ENCODE data around the gene FSHR.

Gene FSHR

GRCh38 chr2:48915227-48915626, 239.1 kb downstream of the FSHR start:
- DNase-seq (ENCODE audit: low spot score) (no peak), ATAC-seq (ENCODE audit: low read depth) (no peak)
- Histone ChIP-seq H3K27ac (ENCODE audit: poor library complexity, severe bottlenecking) (no peak overlapping the region), H3K4me1 (ENCODE audit: insufficient read depth, poor library complexity, severe bottlenecking) (no peaks in the 10 kb centered on the region), H3K9me3 (ENCODE audit: severe bottlenecking) (no peaks in the 10 kb centered on the region), H3K27me3 (ENCODE audit: insufficient read depth, poor library complexity, severe bottlenecking) (no peaks in the 10 kb centered on the region), H3K4me3 (ENCODE audit: severe bottlenecking) (no peak overlapping the region), H3K36me3 (ENCODE audit: low read depth) (no peaks in the 10 kb centered on the region)
- TF ChIP-seq CTCF (IDR thresholded peaks at IDR 0.05; ENCODE audit: poor library complexity, severe bottlenecking), result no peak

- ATAC-seq (ENCODE audit: low read depth), result no peak
- Histone ChIP-seq H3K27me3 (ENCODE audit: insufficient read depth, poor library complexity, severe bottlenecking) (no peaks in the 10 kb centered on the region), H3K27ac (ENCODE audit: poor library complexity, severe bottlenecking) (no peak overlapping the region)
Observed at GRCh38 chr2:48914477-48915089, 239.7 kb downstream of the FSHR start.

More at GRCh38 chr2:48914477-48915089, 239.7 kb downstream of the FSHR start:
- DNase-seq (ENCODE audit: low spot score), result no peak
- no peak overlapping the region for H3K4me3 ChIP-seq (ENCODE audit: severe bottlenecking)
- no peak for TF ChIP-seq CTCF (IDR thresholded peaks at IDR 0.05; ENCODE audit: poor library complexity, severe bottlenecking)
- H3K36me3 ChIP-seq (ENCODE audit: low read depth), result no peaks in the 10 kb centered on the region
- no peaks in the 10 kb centered on the region for H3K9me3 ChIP-seq (ENCODE audit: severe bottlenecking)
- no peaks in the 10 kb centered on the region for H3K4me1 ChIP-seq (ENCODE audit: insufficient read depth, poor library complexity, severe bottlenecking)
